Measurements from ENCODE around the gene PHF13.
"Not testable (repeated sequence)": the region's sequence is repeated elsewhere in the genome, so short reads cannot be mapped to it uniquely, and the experiment has no call there.

PHF13 gene

GRCh38 chr1:6631058-6631457, 17.5 kb downstream of the PHF13 start:
- DNase-seq (ENCODE audit: low read depth) = no peak

- DNase-seq (ENCODE audit: low read depth) = no peak
Measured at GRCh38 chr1:6632588-6633514, 19.3 kb downstream of the PHF13 start.

- DNase-seq (ENCODE audit: low read depth) = no peak
Measured at GRCh38 chr1:6634371-6635052, 21.0 kb downstream of the PHF13 start.

GRCh38 chr1:6635161-6635909, 21.8 kb downstream of the PHF13 start:
- no peak for DNase-seq (ENCODE audit: low read depth)

- no peak for DNase-seq (ENCODE audit: low read depth)
Measured at GRCh38 chr1:6635910-6636760, 22.6 kb downstream of the PHF13 start.

GRCh38 chr1:6636778-6637177, 23.2 kb downstream of the PHF13 start:
- not testable (repeated sequence) for DNase-seq (ENCODE audit: low read depth)

GRCh38 chr1:6637770-6638169, 24.2 kb downstream of the PHF13 start:
- DNase-seq (ENCODE audit: low read depth) = no peak

GRCh38 chr1:6638226-6638625, 24.7 kb downstream of the PHF13 start:
- no peak for DNase-seq (ENCODE audit: low read depth)

- DNase-seq (ENCODE audit: low read depth) = not testable (repeated sequence)
Measured at GRCh38 chr1:6640867-6641266, 27.3 kb downstream of the PHF13 start.

GRCh38 chr1:6645018-6645417, 31.5 kb downstream of the PHF13 start:
- no peak for DNase-seq (ENCODE audit: low read depth)

GRCh38 chr1:6646499-6647148, 33.1 kb downstream of the PHF13 start:
- no peak for DNase-seq (ENCODE audit: low read depth)

GRCh38 chr1:6648556-6648955, 35.0 kb downstream of the PHF13 start:
- DNase-seq (ENCODE audit: low read depth) = no peak

- no peak for DNase-seq (ENCODE audit: low read depth)
Measured at GRCh38 chr1:6651909-6652308, 38.4 kb downstream of the PHF13 start.

GRCh38 chr1:6652986-6653385, 39.5 kb downstream of the PHF13 start:
- DNase-seq (ENCODE audit: low read depth) = no peak

GRCh38 chr1:6653436-6654290, 40.1 kb downstream of the PHF13 start:
- no peak for DNase-seq (ENCODE audit: low read depth)

GRCh38 chr1:6657138-6657537, 43.6 kb downstream of the PHF13 start:
- DNase-seq (ENCODE audit: low read depth) = no peak

- DNase-seq (ENCODE audit: low read depth) = no peak
Measured at GRCh38 chr1:6658359-6659060, 45.0 kb downstream of the PHF13 start.

- DNase-seq (ENCODE audit: low read depth) = no peak
Measured at GRCh38 chr1:6660415-6661049, 47.0 kb downstream of the PHF13 start.

GRCh38 chr1:6662468-6662867, 48.9 kb downstream of the PHF13 start:
- DNase-seq (ENCODE audit: low read depth) = not testable (repeated sequence)
